Erythroblast (primary cell): ENCODE results near the gene ZBTB7A.
"Not testable (repeated sequence)": the region's sequence is repeated elsewhere in the genome, so short reads cannot be mapped to it uniquely, and the experiment has no call there.

Experiments
- DNase-seq, 2 experiments: peaks; one replicate each; lab custom pipeline; 2025; lab: John Stamatoyannopoulos, UW
- GATA1 ChIP-seq: IDR thresholded peaks from 2 replicates; pipeline ENCODE4 v1.6.1; 2011; ENCODE audit warnings: low read depth, mild to moderate bottlenecking, control low read depth, low read length, moderate library complexity
- POLR2A ChIP-seq: IDR thresholded peaks from 2 replicates; pipeline ENCODE4 v1.6.1; 2011; ENCODE audit warnings: mild to moderate bottlenecking, low read length

The ZBTB7A gene

DNA sequence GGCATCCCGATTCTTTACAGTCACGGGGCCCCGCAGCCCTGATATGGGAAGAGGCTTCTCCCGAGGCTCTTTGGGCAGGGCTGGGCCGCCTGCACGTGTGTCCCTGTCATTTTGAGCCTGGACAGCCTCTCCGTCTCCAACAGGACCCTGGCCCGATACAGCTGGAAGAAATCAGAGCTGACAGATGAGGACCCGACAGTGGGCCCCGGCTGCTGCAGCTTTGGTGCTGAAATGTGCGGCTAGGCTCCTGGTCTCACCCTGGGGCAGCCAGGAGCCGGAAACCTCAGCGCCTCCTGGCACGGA is 55.9 kb downstream of the ZBTB7A start:
- TF ChIP-seq GATA1: no peak
- TF ChIP-seq POLR2A: no peak
- DNase-seq: no peak

- DNase-seq: no peak
- TF ChIP-seq GATA1 (no peak), POLR2A (no peak)
Measured at GRCh38 chr19:4009990-4010807, 56.5 kb downstream of the ZBTB7A start.

DNA sequence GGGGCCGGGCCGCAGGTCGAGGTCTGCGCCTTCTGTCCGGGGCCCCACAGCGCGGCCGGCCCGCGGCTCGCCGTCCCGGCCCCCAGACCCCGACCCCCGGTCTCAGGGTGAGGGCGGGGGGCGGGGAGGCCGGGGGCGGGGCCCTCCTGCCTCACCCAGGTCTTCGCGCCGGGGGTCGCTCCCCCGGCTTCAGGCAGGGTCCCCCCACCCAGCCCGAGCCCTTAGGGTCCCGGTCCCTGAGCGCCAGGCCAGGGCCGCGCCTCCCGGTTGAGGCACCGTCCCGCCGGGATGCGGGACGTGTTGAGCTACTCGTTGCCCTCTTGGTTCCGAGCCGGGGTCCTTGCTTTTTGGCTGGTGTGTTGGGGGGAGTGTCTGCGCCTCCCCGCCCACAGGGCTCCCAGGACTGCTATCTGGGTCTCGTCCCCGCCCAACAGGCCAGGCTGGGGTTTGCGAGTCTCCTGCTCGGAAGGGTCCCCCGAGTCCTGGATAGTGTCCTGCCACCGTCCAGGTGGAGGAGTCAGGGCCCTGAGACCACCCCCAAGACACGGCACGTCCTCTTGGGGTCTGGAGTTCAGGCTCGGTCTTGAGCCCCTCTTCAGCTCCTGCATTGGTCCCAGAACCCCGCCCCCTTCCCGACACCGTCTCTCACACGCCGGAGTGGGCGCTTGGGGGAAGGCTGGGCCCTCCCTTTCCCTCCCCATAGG is 58.7 kb downstream of the ZBTB7A start:
- peak; percentile 63 to 68 for DNase-seq
- TF ChIP-seq GATA1: no peak
- no peak for TF ChIP-seq POLR2A

DNA sequence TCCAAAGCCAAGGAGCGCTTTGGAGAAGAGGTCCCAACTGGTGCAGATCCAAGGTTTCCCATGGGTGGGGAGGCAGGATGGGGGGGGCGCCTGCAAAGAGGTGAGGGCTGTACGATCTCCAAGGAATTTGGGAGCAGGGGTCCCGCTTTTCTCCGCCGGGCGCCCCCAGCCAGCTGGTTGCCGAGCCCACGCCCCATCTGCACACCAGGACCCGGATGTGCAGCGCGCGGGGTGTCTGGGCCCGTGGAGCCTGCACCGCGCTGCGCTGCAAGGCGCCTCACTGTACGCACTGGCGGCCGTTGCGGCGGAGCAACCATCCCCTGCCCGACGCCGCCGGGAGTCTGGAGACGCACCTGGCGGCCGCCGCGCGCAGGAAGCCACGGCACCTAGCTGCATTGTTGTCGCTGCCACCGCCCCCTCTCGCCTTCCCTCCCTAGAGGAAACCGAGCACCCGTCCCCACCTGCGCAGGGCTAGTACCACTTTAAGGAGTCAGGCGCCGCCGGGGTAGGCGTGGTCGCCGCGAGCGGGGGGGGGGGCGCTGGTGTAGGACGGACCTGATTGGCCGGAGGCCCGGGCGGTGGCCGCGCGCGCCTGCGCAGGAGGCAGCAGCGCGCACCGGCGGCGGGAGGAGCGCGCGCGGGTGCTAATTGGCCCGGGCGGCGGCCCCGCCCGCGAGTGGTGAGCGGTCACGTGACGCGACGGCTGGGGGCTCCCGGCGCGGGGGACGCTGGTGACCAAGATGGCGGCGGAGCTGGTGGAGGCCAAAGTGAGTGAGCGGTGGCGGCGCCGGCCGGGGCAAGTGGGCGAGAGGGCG is 59.5 kb downstream of the ZBTB7A start, which contains the start of gene PIAS4:
Gene PIAS4 (plus strand): TSS at position 716 of the 815 bp plus-strand sequence. CDS start 25 bp downstream, at position 741.
- DNase-seq: peak; percentile 97 to 99
- TF ChIP-seq POLR2A: peak; percentile 57
- TF ChIP-seq GATA1: no peak

- DNase-seq: peak; percentile 59 to 68
Measured at GRCh38 chr19:4005436-4005835, 61.3 kb downstream of the ZBTB7A start.

GRCh38 chr19:4000798-4001197 is 65.9 kb downstream of the ZBTB7A start:
- DNase-seq: peak in 1 of 2 experiments; percentile 43

- not testable (repeated sequence) for DNase-seq
Measured at GRCh38 chr19:3998667-3999412, 67.9 kb downstream of the ZBTB7A start.

DNA sequence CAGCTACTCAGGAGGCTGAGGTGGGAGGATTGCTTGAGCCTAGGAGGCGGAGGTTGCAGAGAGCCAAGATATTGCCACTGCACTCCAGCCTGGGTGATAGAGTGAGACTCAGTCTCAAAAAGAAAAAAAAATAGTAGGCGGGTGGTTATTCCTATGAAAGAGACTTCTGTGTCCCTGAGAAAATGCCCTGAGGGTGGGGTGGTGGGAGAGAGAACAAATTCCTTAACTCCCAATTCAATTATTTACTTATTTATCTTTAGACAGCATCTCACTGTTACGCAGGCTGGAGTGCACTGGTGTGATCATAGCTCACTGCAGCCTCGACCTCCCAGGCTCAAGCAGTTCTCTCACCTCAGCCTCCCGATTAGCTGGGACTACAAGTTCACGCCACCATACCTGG is 71.1 kb downstream of the ZBTB7A start:
- TF ChIP-seq POLR2A (no peak), GATA1 (no peak)
- no peak for DNase-seq
